ENCODE data around the gene FHIT.
A peak's percentile ranks its signal among the peaks of the same experiment; 100 is the strongest.

The FHIT gene

DNA sequence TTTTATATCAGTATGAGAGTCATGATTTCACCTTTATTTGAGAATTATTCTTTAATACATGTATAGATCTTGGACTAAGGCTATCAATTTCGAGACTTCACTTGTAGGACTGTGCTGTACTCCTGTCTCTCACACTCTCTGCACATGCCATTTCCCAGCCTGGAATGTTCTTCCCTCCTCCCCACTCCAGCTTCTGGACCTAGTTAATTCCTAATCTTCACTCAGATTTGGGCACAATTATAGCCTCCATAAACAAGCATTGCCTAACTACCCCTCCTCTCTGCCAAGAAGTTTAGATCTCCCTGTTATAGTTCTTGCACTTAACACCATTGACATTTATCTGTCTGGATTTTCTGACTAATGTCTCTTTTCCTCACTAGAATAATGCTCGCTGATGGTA lies 88.3 kb downstream of the FHIT start:
- DNase-seq, result no peak

DNA sequence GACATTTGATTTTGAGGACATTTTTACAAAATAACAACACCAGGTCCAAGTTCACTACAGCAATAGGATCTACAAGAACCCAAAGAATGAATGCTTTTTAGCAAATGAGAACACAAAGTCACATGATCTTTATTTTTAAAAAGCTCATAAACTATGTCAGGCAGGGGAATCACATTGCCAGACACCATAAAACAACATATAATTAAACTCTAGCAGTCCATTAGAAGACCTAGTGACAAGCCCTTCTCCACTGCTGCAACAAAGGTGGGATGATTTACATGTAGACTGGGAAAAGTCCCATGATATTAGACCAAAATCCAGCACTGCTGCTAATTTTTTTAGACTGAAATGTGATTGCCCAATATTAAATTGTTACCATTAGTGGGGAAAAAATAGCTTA lies 92.6 kb downstream of the FHIT start:
- DNase-seq, result peak; percentile 0 to 52

DNA sequence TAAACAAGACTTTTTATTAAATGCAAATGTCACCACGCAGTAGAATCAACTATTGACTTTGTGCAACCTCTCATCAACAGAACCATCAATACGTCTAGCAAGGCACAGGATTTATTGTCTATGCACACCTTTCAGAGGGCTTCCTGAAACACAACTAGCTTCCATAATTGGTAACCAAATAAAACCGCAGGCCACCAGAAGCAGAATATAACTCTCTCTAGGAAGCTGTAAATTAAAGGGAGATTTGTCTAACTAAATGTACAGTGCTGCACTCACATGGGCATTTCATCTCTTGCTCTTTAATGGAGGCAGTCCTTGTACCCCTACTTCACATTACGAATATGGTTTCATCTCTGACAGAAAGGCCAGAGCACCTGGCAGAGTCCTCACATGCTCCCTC lies 93.0 kb downstream of the FHIT start:
- DNase-seq, result peak; percentile 76 to 94

DNA sequence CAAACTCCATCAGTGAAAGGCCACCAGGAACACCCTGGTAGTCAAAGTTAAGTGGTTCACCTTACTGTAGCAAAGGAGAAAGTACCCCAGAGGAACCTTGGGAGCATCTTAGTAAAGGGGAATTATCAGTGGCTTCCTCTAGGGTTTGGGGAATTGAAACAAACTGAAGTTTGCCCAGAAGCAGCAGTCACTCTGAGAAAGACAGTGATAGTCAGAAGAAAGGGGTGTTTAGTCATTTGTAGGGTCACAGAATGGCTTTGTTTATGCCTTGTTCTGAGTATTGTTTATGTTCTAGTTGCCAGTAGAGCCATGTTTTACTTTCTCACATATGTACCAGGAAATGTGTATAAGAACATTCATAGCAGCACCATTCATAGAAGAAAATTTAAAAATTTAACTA lies 93.8 kb downstream of the FHIT start:
- no peak for DNase-seq

DNA sequence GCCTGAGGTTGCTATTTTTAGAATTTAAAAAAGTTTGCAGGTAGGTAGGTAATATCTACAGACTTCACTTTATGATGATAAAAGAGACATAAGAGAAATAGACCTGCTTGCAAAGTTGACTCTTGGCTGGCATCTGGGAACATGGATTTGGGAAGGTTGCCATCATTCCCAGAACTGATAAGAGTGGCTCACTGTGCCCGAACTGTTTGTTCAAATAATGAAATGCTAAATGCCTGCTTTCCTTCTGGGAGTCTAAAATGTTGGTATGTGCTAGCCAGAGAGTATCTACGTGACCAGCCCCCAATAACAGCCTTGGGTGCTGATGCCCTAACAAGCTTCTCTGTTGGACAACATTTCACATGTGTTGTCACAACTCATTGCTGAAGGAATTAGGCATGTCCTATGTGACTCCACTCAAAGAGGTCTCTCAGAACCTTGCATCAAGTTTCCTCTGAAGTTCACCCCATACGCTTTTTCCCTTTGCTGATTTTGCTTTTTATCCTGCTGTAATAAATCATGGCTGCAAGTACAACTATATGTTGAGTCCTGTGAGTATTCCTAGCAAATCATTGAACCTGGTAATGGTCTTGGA lies 95.5 kb downstream of the FHIT start:
- no peak for DNase-seq

DNA sequence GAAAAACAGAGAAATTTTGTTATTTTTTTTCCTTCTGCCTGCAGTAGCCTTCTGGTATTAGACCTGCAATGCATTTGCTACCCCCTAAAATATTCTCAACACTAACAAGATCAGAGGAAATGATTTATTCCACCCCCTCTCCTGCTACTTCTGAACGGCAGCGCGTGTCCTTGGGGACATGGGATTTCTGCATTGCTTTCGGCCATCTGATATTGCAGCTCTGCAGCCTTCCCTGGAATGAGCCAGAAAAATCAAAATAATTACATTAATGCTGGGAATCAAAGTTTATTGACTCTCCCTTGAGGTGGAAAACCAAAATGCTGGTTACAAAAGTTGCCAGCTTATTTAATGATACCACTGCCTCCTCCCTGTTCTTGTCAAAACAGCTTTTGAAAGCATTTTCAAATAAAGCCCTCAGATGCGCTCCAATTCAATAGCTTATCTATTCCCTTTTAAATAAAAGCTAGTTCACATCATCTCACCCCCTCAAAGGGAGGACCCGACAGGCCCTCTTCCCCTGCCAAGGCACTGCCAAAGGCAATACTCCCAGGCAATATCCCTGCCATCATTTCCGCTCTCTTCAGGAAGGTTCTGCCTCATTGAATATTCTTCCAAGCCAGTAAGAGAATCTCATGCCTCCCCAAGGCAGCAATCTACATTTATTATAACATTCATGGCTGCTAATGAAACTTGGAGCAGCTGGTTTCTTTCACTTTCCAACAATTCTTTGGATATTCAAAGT lies 96.6 kb downstream of the FHIT start:
- no peak for DNase-seq

DNA sequence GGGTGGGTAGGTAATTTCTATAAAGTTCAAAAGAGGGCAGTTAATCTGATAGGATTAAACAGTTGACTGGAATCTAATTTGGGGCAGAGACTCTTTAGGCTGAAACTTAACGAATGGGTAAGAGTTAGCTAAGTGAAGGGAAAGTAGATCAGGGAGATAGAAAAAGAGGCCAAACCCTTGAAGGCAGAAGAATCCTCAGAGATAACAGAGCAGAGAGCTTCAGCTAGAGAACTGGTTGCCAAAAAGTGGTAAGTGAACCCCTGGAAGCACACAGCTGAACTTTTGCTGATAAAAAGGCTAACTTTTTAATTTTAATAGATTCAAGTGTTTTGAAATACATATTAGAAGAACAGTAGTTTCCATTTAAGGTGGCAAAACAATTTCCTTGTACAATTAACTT lies 99.2 kb downstream of the FHIT start:
- no peak for DNase-seq

DNA sequence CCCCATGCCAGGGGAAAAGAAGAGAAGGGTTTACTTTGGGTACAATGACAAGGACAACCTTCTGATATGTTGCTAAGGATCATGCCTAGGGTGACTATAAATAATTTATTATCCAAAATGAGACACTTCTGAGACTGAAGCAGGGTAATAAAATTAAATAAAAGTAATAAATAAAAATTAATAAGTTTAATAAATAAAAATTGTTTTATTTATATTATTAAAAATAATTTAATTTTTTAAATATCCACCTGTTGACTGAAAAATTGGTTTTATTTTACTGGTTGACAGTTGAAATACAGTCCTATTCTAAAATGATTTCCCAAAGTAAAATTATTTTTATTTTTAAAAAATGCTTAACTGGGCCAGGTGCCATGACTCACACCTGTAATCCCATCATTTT lies 102.0 kb downstream of the FHIT start:
- DNase-seq, result no peak

DNA sequence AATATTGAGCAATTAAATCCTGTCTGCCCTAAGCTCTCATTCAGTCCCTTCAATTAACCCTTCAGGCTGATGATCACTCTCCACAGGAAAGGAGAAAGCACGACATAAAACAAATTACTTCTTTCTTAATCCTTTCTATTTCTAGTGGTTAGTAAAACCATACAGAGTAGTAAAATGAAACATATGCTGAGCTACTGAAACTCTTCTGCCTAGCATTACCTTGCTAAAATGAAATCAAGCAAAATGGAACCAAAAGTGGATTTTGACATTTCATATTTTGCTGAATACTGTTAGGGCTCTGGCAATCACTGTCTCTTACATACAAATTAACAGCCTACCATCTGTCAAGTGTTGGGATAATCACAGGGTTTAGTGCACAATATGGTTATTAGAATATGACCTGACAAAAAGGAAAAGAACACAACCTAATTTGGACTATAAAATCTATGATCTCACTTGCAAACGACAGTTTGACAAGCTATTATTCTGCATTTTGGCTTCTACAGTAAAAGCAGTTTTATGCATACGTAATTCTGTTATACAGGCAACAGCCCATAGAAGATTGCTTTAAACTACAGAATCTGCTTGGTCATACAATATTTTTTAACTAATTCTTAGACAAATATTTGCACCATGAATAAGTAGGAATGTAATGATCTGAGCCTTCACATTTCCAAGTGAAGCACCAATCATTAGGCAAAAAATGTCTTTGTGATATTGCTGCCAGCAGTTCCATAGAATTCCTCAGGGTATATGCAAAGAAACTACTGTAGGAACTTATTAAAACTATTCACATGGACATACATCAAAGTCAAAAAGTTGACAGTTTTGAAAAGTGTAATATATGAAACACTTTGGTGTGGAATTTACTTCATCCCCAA lies 105.0 kb downstream of the FHIT start:
- DNase-seq, result peak; percentile 23 to 80

DNA sequence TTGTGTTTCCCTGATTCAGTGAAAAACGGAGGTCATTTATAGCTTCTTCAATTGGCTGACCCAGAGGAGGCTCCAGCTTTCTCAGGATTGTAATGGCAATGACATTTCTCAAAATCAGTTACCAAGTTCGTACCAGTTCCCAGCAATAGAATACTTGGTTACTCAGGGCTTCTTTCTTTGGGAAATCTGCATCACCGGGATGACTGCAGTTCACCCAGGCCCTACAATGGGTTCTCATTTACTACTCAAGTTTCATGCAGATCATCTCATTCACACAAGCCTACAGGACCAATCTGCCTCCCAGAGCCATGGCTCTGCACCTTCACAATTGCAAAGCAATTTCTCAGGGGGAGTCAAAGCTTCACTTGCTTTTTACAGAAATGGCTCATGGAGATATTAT lies 109.6 kb downstream of the FHIT start:
- no peak for DNase-seq

DNA sequence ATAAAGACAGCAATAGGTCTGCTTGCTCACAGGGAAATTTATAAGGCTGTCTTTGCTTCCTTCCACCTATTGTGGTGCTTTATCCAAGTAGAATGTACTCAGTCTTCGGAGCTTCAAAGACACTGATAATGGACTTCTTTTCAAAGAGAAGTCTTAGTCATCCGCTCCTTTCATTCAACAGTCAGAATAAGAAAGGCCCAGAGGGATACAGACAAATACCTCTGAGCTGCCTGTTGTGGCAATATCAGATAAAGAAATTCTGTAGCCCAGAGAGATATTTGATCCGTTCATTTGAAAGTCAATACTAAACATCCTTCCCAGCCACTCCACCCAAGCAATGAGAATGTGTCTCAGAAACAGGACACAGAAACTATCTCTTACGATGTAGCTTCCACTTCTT lies 110.0 kb downstream of the FHIT start:
- no peak for DNase-seq

DNA sequence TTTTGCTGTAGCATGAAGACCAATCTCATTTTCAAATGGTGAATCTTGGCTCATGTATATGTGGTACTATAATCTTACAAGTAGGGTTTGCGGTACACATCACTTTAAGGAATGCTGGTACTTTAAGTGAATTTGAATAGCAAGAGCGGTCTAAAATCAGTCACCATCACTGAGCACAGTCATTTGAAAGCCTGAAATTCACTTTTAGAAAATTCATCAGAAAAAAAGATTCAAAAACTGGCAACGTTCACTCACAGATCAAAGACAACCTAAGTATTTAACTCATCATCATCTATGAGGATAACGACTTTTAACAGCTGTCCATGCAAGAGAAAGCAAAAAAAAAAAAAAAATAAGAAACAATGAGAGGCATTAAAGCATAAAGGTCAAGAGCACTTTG lies 111.6 kb downstream of the FHIT start:
- no peak for DNase-seq

DNA sequence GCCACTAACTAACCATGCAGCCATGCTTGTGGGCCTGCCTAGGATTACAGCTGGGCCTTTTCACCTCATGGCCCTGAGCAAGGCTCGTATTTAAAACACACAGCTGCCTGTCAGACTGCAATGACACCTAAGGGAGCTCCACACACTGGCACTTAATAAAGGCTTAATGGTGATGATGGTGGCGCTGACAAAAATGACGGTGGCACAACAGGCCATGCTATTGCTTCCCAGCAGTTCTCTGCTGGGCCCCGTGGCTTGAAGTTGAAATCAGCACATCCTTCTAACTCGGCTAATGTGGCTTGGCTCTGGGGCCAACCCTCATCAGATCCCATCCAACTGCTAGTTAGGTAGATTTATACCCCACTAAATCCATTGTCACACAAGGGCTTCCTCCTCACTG lies 112.9 kb downstream of the FHIT start:
- DNase-seq, result no peak

DNA sequence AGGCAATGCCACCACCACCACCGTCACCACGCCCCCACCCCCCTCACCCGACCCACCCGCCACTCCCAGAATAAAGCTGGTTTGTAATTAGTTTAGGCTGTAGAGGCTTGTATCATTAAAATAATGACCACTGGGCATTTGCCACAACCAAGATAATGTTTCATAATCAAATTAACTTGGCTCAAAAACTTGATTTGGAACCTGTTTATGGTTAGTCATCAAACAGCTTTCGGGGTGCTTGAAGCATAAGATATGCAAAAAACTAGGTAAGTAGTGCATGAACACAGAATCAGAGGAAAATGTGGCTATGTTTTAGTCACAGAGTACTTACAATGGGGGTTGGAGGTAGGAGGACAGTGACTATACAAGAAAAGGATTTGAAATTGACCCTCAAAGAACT lies 115.1 kb downstream of the FHIT start:
- no peak for DNase-seq

DNA sequence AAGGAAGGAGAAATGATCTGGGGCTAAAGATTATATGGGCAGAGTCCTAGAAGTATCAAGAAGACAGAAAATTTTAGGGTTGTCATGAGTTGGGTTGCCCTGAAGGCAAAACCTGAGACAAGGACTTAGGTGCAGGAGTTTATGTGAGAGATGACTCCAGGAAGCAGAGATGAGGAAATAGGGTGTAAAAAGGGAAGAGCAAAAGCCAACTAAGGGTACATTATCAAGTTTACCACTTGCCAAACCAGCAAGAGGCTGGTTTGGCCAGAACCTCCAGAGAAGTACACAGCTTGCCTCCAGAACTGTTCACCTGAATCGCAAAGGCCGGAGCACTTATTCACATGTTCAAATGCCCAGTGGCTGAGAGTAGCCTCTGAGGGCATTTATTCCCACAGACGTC lies 116.7 kb downstream of the FHIT start:
- no peak for DNase-seq

DNA sequence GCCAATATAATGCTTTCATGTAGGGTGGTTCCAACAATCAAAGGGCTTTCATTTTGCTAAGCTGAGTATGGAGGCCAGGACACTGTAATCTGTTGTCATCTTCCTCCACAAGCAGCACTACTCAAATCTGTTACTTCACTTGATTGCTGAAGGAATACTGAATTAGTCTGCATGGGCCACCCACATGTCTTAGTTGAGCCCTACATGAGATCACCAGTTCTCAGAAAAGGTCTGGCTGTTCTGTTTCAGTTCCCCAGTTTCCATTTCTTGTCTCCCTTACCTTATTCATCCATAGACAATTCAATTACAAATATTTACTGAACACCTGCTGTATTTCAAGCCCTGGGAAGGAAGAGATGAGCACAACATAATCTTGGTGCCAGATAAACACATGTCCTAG lies 119.2 kb downstream of the FHIT start:
- no peak for DNase-seq

DNA sequence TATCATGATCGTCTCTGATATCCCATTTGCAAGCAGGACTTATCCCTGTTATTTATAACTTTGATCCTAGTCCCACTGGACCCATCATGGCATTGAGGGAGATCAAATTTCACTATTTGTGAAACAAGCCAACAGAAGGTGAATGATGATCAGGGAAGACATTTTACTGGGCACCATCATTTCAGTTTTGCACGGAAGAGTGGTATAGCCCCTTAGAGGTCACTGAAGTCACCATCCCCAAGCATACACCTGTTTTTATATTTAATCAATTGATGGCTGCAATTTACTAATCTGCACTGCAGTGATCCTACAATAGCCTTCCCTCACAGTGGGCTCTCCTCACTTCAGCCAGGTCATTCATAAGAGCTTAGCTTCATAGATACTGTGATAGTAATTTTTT lies 132.4 kb downstream of the FHIT start:
- DNase-seq, result no peak

DNA sequence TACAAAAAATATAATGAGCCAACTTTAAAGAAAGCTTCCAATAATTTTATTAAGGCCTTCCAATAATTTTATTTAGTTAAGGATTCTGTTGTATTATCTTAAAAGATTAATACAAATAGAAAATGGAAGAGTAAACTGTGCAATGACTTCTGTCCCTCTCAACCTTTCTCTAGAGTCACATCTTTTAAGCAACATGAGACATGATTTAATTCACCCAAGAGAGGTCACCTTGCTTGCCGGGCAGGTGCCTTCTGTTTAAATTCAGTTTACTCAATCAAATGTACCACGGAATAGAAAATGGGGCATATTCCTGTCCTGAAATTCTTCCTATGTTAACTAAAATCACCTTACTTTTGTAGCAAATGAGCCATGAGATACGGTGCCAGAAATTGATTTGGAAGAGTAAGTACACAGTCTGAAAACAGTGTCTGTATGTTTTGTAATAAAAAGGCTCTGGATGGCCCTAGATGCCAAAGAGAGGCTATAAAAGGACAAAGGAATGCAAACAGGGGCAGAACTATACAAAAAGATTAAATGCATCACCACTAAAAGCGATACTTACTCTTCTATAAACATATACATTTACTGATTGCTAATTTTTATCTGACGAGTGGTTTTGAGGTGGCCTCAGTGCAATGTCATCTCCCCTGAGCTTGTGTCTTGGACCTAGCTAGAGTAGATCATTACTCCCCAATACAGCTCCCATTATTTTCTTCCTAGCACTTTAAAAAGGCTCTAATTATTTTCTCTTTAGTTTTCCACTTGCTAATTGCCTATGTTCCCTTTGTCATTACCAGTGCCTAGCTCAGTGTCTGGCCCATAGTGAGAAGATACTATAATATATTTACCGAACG lies 134.0 kb downstream of the FHIT start:
- peak in 1 of 2 experiments; percentile 68 for DNase-seq

DNA sequence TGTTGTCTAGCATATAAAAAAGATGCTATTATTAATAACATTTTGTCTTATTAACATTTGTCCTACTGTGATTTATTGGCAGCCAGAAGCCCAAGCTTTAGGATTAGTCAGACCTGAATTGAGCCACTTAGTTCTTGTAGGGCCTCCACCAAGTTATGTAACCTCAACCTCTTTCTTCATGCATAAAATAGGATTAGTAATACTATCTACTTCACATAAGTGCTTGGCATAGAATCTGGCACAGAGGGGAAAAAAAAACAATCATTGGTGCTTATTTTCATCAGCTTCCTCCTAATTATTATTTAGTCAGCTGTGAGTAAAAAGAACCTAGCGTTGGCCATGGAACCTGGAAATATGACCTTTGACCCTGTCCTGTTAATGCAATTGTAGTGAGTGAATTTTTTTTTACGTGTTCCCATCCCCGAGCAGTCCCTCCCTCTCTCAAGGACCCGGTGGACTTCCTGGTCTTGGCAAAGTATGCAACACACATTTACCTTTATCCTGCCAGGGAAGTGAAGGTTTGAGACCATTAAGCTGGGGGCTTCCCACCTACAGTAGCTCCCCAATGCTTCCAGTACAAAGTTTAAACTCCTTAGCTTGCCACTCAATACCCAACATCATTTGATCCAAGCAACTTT lies 136.8 kb downstream of the FHIT start:
- no peak for DNase-seq

DNA sequence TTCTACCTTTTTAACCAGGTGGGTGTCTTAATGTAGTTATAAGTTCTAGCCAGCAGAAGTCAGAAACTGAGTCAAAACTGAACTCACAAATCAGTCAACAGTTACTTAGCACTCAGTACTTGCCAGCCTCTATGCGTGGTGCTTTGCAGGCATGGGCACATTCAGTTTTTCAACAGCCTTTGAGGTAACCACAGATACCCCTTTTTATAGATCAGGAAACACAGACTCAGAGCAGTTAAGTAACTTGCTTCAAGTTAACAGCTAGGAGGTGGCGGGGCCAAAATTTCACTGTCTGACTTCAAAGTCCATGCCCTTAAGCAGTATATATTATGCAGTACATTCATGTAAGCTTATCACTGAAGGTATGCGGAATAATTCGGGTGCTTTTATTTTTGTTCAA lies 139.4 kb downstream of the FHIT start:
- DNase-seq, result no peak

DNA sequence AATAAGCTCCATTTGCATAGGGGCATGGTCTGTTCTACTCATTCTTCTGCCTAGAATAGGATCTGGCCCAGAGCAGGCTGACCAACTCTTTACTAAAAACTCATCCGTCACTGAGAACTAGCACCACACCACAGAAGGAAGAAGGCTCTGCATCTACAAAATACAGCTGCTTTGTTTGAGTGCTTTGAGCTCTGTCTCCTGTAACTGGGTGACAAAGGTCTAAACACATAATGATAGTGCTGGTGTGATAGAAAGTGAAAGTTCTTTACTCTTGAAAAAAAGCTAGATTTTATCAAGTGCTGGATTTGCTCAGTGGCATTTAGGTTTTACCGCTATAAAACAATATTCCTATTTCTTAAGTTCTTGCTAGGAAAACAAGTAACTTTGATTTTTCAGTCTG lies 140.7 kb downstream of the FHIT start:
- DNase-seq, result no peak

DNA sequence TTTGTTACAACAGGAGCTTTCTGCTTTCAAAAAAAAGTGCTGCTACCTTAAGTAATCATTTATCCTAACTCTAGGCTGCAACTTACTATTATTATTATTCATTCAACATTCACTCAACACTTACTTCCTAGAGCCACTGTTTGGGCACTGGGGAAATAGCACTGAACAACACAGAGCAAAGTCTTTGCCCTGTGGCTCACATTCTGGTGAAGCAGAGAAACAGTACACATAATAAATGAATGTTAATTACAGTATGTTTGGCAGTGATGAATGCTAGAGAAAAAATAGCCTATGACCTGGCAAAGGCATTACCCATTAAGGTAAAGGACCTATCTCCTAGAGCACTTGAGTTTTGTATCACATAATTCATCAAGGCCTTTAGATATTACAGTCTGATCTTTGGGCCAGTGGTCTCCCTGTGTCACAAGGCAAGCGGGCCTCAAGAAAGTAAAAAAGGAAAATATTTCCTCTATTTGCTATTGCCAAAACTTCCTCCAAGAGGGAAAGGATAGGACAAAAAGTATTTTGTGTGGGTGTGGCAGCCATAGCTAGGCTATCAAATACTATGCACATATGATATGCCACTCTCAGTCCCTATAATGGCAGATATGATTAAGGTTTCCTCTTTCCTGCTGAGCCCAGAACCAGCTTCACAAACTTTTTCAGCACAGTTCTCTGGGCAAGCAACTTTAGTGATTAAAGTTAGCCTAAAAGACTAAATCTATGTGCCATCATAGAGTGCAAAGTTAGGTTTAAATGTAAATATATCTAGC lies 142.8 kb downstream of the FHIT start:
- no peak for DNase-seq
